H7 (cell line): ENCODE measurements around the gene B9D1. TPM values are rescaled to one million over a fixed set of nuclear protein-coding genes. Genes with fewer than 3 reads are reported as not detected.
"Not testable (repeated sequence)": the region's sequence is repeated elsewhere in the genome, so short reads cannot be mapped to it uniquely, and the experiment has no call there.

Experiments
- DNase-seq: peaks from one replicate; pipeline ENCODE4 v3.0.0; 2012
- H3K27me3 ChIP-seq: 2 replicates; pipeline ENCODE4 v1.6.0; 2011; ENCODE audit warnings: mild to moderate bottlenecking, low read length; ENCODE audit not compliant: control insufficient read depth, insufficient read depth
- H3K36me3 ChIP-seq: replicated peaks from 2 replicates; pipeline ENCODE4 v1.5.1; 2011; ENCODE audit warnings: low read length; ENCODE audit not compliant: control insufficient read depth, insufficient read depth
- H3K4me3 ChIP-seq: 2 replicates; pipeline ENCODE4 v1.5.1; 2011; ENCODE audit warnings: low read depth, mild to moderate bottlenecking, control low read depth, low read length, moderate library complexity; ENCODE audit not compliant: insufficient read depth
- total RNA-seq: library from RNA; depleted of rRNA; stranded (reverse); fragments of >200 nt; shearing (Covaris generic); gene quantifications from 2 replicates; pipeline ENCODE4 v1.2.3, GENCODE V29; 2014

B9D1 gene
- total RNA-seq, 1 experiment from 2014 or later: 61.5 TPM

GRCh38 chr17:19363114-19363438 is 553 bp upstream of the B9D1 start:
- Histone ChIP-seq H3K36me3 (peaks cover 3% of the 10 kb centered on the region), H3K4me3 (peak overlapping the region; percentile 71), H3K27me3 (no peaks in the 10 kb centered on the region)
- DNase-seq: no peak

DNA sequence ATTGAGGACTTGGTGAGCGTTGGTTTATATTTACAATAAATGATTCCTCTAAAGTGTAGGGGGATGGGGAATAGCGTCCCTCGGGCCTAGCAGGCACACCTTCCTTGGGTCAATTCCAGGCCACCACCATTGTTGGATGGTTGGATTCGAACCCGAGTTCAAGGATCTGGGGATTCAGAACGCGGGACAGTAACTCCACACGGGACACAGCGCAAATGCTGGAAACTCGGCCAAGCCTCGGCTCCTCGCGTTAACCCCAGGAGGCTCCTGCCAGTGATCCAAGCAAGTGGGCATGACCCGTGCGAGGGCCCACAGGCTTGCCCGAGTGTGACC is 613 bp downstream of the B9D1 start:
- Histone ChIP-seq H3K4me3 (peak overlapping the region; percentile 71), H3K36me3 (peaks cover 9% of the 10 kb centered on the region), H3K27me3 (no peaks in the 10 kb centered on the region)
- no peak for DNase-seq

DNA sequence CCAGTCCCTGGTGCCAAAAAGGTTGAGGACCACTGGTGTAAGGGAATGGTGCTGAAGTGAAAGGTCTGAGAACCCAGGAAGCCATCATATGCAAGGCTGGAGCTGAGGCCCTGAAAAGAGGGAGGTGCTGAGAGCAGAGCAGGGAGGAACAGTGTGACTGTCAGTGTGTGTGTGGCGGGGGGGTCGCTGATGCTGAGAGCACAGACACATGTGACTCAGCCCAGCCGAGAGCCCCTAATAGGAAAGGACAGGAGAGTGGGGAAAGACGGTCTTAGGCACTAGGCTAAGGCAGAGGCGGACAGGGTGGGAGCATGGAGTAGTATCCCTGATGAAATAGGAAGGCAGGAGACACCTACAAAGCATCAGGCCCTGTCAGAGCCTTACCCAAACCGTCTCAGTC is 1.2 kb downstream of the B9D1 start:
- Histone ChIP-seq H3K27me3 (no peaks in the 10 kb centered on the region), H3K4me3 (peak overlapping the region; percentile 71; the same call in 1 of the 2 replicates), H3K36me3 (peaks cover 9% of the 10 kb centered on the region)
- no peak for DNase-seq

- Histone ChIP-seq H3K4me3 (no peak overlapping the region), H3K36me3 (peaks cover 9% of the 10 kb centered on the region), H3K27me3 (no peaks in the 10 kb centered on the region)
- DNase-seq: no peak
Measured at GRCh38 chr17:19360772-19361171, 1.8 kb downstream of the B9D1 start.

DNA sequence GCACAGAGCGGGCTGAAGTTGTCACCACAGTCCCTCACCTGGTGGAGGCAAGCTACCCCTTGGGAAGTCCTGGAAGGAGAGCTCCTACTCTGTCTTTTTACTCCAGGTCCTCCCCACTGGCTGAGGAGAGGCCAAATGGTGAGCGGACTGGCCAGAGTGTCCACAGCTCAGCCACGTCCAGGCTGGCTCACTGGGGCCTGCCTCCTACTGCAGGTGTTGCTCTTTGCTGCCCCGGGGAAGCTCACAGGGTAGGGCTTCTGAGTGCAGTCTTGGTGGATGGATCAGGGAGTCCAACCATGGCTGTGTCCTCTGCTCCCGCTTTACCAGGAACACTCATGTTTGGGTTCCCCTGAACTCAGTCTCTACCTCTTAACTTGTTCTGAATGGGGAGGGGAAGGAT is 2.7 kb downstream of the B9D1 start:
- Histone ChIP-seq H3K36me3 (peaks cover 9% of the 10 kb centered on the region), H3K27me3 (no peaks in the 10 kb centered on the region), H3K4me3 (no peak overlapping the region)
- no peak for DNase-seq

GRCh38 chr17:19359151-19359550 is 3.4 kb downstream of the B9D1 start:
- Histone ChIP-seq H3K27me3 (no peaks in the 10 kb centered on the region), H3K36me3 (peaks cover 9% of the 10 kb centered on the region), H3K4me3 (no peak overlapping the region)
- DNase-seq: no peak

DNA sequence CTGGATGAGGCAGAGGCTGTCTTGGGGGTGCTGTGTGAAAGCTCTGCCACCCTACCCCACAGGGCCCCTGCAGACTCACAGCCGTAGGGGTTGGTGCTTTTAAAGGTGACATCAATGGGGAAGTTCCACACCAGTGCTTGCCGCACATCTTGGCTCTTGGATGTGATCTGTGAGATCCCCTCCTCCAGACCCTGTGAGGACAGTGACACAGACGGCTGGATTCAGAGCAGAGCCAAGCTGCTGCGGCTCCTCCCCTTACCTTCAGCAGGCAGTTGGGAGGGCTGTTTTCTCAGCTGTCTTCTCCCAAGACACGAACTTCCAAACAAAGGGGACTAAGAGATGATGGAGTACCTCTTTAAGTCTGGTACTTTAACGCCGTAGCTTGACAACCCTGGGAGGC is 4.8 kb downstream of the B9D1 start:
- DNase-seq: no peak
- Histone ChIP-seq H3K4me3 (no peak overlapping the region), H3K36me3 (peaks cover 9% of the 10 kb centered on the region), H3K27me3 (no peaks in the 10 kb centered on the region)

- DNase-seq: no peak
- H3K27me3 ChIP-seq: no peaks in the 10 kb centered on the region
- no peak overlapping the region for H3K4me3 ChIP-seq
- H3K36me3 ChIP-seq: peaks cover 9% of the 10 kb centered on the region
Measured at GRCh38 chr17:19357351-19357750, 5.2 kb downstream of the B9D1 start.

GRCh38 chr17:19354748-19355147 is 7.8 kb downstream of the B9D1 start:
- peaks cover 9% of the 10 kb centered on the region for H3K36me3 ChIP-seq
- H3K4me3 ChIP-seq: no peak overlapping the region
- no peaks in the 10 kb centered on the region for H3K27me3 ChIP-seq
- no peak for DNase-seq

- H3K27me3 ChIP-seq, H3K36me3 ChIP-seq, DNase-seq, H3K4me3 ChIP-seq: not testable (repeated sequence)
Measured at GRCh38 chr17:19353401-19353800, 9.1 kb downstream of the B9D1 start.

DNA sequence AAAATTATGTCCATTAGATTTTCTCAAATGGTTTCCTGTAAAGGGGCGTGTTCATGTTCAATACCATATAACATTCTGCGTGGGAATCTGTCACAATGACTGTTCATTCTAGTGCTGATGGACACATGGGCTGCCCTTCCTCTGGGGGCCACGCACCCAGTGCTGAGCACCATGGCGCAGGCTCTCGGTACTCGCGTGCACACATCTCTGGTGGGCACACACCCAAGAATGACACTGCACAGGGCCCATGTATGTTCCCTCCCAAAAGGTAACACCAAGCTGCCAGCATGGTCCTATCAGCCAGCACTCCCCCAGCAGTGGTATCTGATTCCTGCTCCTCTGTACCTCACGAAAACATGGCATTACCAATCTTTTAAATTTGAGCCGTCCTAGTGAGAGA is 13.7 kb downstream of the B9D1 start:
- no peak for DNase-seq
- Histone ChIP-seq H3K4me3 (no peak overlapping the region), H3K36me3 (peaks cover 2% of the 10 kb centered on the region)

GRCh38 chr17:19348081-19348650 is 14.4 kb downstream of the B9D1 start:
- peak; percentile 10 for DNase-seq
- no peak overlapping the region for H3K4me3 ChIP-seq
- H3K27me3 ChIP-seq: no peaks in the 10 kb centered on the region
- peaks cover 2% of the 10 kb centered on the region for H3K36me3 ChIP-seq

More for the DNA sequence above, 13.7 kb downstream of the B9D1 start:
- H3K27me3 ChIP-seq: no peaks in the 10 kb centered on the region

- peak; percentile 16 for DNase-seq
- Histone ChIP-seq H3K4me3 (no peak overlapping the region), H3K36me3 (peaks cover 2% of the 10 kb centered on the region), H3K27me3 (no peaks in the 10 kb centered on the region)
Measured at GRCh38 chr17:19347323-19348080, 15.0 kb downstream of the B9D1 start.

GRCh38 chr17:19346351-19347255 is 15.9 kb downstream of the B9D1 start:
- no peak overlapping the region for H3K4me3 ChIP-seq
- DNase-seq: peak; percentile 41
- H3K36me3 ChIP-seq: peaks cover 2% of the 10 kb centered on the region
- H3K27me3 ChIP-seq: no peaks in the 10 kb centered on the region
